IPS-15b (cell line): Measurements from ENCODE around the gene SPTY2D1.
"Not testable (repeated sequence)": the region's sequence is repeated elsewhere in the genome, so short reads cannot be mapped to it uniquely, and the experiment has no call there.

ENCODE experiments used
- H3K27me3 ChIP-seq: one replicate; pipeline ENCODE4 v1.6.1; 2013; ENCODE audit warnings: low read length; ENCODE audit not compliant: control insufficient read depth, insufficient read depth
- H3K36me3 ChIP-seq: one replicate; pipeline ENCODE4 v1.6.1; 2013; ENCODE audit warnings: low read length; ENCODE audit not compliant: control insufficient read depth, insufficient read depth
- H3K4me1 ChIP-seq: one replicate; pipeline ENCODE4 v1.6.1; 2013; ENCODE audit warnings: mild to moderate bottlenecking, low read length; ENCODE audit not compliant: control insufficient read depth, insufficient read depth
- H3K4me3 ChIP-seq: one replicate; pipeline ENCODE4 v1.5.1; 2013; ENCODE audit warnings: low read depth, low read length
- H3K9ac ChIP-seq: one replicate; pipeline ENCODE4 v1.6.1; 2013; ENCODE audit warnings: low read depth, mild to moderate bottlenecking, low read length
- H3K9me3 ChIP-seq: one replicate; pipeline ENCODE4 v1.6.1; 2013; ENCODE audit warnings: mild to moderate bottlenecking, low read length; ENCODE audit not compliant: control insufficient read depth, insufficient read depth

SPTY2D1 gene, protein sequence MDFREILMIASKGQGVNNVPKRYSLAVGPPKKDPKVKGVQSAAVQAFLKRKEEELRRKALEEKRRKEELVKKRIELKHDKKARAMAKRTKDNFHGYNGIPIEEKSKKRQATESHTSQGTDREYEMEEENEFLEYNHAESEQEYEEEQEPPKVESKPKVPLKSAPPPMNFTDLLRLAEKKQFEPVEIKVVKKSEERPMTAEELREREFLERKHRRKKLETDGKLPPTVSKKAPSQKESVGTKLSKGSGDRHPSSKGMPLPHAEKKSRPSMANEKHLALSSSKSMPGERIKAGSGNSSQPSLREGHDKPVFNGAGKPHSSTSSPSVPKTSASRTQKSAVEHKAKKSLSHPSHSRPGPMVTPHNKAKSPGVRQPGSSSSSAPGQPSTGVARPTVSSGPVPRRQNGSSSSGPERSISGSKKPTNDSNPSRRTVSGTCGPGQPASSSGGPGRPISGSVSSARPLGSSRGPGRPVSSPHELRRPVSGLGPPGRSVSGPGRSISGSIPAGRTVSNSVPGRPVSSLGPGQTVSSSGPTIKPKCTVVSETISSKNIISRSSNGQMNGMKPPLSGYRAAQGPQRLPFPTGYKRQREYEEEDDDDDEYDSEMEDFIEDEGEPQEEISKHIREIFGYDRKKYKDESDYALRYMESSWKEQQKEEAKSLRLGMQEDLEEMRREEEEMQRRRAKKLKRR

DNA sequence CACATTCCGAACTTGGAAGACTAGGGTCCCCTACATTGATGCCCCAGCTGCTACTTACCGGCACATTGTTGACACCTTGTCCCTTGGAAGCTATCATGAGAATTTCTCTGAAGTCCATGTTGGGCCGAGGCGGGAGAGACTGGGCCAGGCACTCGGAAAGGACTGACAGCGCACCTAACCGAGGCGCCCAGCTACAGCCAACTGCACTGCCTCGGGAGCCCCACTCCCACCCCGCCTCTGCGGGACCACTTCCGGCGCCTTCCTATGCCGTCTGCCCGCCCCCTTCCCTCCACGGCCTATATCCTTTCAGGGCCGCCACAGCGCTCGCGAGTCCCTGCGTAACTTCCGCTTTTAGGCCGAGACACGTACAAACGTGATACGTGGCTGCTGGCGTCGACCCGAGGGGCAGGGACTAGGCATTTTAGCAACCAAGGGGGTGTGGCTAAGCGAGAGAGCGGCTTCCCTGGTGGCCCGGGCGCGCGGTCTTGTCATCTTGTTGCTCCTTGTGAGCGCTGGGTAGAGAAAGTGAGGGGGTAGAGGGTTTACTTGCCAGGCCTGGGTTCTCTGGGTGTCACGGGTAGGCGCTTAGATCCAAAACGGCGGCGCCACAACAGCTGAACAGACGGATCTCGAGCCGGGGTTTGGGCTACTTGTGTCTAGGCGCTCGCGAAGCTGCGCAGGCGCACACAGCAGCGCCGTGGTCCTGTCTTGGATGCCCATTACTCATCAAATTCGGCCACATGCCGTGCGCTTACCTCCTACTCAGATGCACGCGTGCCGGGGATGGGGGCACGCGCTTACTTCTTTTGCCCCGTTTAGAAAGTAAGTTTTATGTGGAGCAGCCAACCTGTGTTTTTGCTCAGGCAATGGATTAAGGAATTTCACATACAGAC, at the start of gene SPTY2D1:
SPTY2D1 (minus strand) TSS at position 203 of the 893 bp plus-strand sequence; CDS start at position 118, 85 bp downstream.
- no peaks in the 10 kb centered on the region for H3K36me3 ChIP-seq
- H3K9ac ChIP-seq: peak within 1 kb of the TSS; percentile 88
- peak within 1 kb of the TSS; percentile 83 for H3K4me3 ChIP-seq
- H3K9me3 ChIP-seq: no peaks in the 10 kb centered on the region
- H3K27me3 ChIP-seq: no peaks in the 10 kb centered on the region
- H3K4me1 ChIP-seq: no peaks in the 10 kb centered on the region

DNA sequence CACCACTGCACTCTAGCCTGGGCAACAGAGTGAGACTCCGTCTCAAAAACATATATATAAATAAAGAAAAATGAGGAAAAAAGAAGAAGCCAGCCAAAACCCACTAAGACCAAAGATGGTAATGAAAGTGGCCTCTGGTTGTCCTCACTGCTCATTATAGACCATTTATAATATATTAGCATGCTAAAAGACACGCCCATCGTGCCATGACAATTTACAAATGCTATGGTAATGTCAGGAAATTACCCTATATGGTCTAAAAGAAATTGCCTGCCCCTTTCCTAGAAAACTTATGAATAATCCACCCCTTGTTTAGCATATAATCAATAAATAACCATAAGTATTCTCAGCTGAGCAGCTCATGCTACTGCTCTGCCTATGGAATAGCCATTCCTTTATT, 48.3 kb upstream of the SPTY2D1 start:
- Histone ChIP-seq H3K27me3 (no peaks in the 10 kb centered on the region), H3K9me3 (no peaks in the 10 kb centered on the region), H3K4me3 (no peak overlapping the region), H3K9ac (no peak overlapping the region), H3K36me3 (no peaks in the 10 kb centered on the region), H3K4me1 (no peaks in the 10 kb centered on the region)

DNA sequence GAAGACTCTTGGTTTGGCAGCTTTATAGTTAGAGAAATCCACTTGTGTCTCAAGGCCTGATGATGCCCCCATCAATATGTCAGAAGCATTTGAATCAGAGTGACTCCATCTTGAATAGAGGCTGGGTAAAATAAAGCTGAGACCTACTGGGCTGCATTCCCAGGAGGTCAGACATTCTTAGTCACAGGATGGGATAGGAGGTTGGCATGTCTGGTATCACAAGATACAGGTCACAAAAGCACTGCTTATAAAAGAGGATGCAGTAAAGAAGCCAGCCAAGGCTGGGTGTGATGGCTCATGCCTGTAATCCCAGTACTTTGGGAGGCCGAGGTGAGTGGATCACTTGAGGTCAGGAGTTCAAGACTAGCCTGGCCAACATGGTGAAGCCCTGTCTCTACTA, 47.8 kb upstream of the SPTY2D1 start:
- H3K9ac ChIP-seq, H3K9me3 ChIP-seq: not testable (repeated sequence)

DNA sequence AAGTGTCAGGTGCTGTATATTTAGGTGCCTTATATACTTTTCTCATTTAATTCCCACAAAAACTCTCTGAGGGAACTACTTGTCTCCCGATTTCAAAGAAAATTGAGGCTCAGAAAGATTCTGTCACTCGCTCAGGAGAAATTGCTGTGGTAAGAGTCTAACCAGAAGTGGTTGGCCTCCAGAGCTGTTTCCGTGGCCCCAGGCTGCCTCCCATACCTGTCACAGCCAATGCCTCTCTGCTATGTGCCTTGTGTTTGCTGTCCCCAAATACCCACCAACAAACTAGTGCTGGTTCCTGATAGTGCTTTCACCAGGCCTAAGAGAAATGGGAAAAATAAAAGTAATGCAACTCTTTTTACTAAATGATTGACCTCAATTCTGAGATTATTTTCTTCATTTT, 43.4 kb upstream of the SPTY2D1 start:
- Histone ChIP-seq H3K36me3 (no peaks in the 10 kb centered on the region), H3K9ac (no peak overlapping the region), H3K4me1 (no peaks in the 10 kb centered on the region)

More for the DNA sequence above, 47.8 kb upstream of the SPTY2D1 start:
- H3K27me3 ChIP-seq, H3K4me3 ChIP-seq, H3K4me1 ChIP-seq, H3K36me3 ChIP-seq: not testable (repeated sequence)

DNA sequence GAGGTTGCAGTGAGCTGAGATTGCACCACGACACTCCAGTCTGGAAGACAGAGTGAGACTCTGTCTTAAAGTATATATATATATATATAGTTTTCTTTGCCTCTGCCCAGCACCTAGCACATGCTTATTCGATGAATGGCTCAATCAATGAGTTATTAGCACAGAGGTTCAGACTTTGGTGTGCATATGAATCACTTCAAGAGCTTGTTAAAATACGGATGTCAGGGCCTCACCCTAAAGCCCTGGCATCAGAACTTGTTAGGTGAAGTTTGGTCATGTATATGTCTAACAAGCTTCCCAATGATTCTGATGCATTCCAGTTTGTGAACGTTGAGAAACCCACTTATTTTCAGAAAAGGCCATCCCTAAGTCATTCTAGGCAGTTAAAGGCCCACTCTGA, 42.7 kb upstream of the SPTY2D1 start:
- no peaks in the 10 kb centered on the region for H3K4me1 ChIP-seq
- no peaks in the 10 kb centered on the region for H3K36me3 ChIP-seq
- H3K9ac ChIP-seq: no peak overlapping the region
- no peaks in the 10 kb centered on the region for H3K9me3 ChIP-seq
- no peaks in the 10 kb centered on the region for H3K27me3 ChIP-seq
- no peak overlapping the region for H3K4me3 ChIP-seq

More for the DNA sequence above, 43.4 kb upstream of the SPTY2D1 start:
- Histone ChIP-seq H3K9me3 (no peaks in the 10 kb centered on the region), H3K27me3 (no peaks in the 10 kb centered on the region), H3K4me3 (no peak overlapping the region)

DNA sequence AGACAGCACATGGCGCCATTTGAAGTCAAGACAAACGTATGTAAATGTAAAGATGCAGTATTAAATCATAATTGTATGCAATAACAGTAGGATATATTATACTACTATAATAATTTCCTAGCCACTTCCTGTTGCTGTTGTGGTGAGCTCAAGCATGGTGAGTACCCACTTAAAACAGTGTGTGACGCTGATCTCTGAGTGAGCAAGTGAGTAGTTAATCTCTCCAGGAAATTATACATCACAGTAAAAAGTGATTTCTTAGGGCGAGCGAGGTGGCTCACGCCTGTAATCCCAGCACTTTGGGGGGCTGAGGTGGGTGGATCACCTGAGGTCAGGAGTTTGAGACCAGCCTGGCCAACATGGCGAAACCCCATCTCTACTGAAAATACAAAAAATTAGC, 38.1 kb upstream of the SPTY2D1 start:
- H3K4me3 ChIP-seq, H3K9ac ChIP-seq, H3K27me3 ChIP-seq, H3K36me3 ChIP-seq, H3K9me3 ChIP-seq, H3K4me1 ChIP-seq: not testable (repeated sequence)

DNA sequence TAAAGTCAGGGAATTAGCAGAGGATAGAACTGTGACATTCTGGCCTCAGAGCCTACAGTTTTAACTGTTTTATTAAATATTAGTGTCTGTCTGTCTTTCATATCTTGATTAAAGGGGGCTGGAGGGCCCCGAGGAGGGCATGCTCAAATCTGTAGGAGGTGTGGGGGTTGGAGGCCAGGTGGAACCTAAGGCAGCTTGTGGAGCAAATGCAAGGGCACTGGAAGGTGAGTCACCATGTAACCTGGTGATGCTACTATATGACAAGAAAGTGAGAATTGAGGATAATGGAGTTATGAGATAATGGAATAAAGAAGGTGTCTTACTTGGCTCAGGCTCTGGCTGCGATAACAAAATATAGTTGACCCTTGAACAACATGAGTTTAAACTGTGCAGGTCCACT, 37.1 kb upstream of the SPTY2D1 start:
- Histone ChIP-seq H3K36me3 (no peaks in the 10 kb centered on the region), H3K9ac (no peak overlapping the region), H3K9me3 (no peaks in the 10 kb centered on the region), H3K4me3 (no peak overlapping the region), H3K4me1 (no peaks in the 10 kb centered on the region), H3K27me3 (no peaks in the 10 kb centered on the region)

DNA sequence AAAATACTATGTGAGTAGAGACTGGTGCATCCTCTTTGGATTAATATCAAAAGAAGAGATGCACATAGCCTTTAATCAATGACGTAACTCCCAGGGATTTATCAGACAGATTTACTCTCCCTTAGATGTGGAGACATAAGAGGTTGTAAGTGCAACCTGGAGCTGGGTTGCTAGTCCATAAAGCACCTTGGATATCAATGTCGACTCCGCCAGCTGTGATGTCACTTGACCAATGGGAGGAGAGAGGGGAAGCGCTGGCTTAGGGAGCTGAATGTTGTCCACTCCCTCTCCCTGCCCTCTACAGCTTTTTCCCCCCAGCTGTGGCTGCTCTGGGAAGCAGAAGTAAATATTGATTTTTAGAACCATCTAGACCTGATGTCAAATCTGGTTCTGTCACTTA, 35.6 kb upstream of the SPTY2D1 start:
- no peaks in the 10 kb centered on the region for H3K9me3 ChIP-seq
- H3K36me3 ChIP-seq: no peaks in the 10 kb centered on the region
- no peak overlapping the region for H3K4me3 ChIP-seq
- no peak overlapping the region for H3K9ac ChIP-seq
- no peaks in the 10 kb centered on the region for H3K27me3 ChIP-seq
- H3K4me1 ChIP-seq: no peaks in the 10 kb centered on the region

DNA sequence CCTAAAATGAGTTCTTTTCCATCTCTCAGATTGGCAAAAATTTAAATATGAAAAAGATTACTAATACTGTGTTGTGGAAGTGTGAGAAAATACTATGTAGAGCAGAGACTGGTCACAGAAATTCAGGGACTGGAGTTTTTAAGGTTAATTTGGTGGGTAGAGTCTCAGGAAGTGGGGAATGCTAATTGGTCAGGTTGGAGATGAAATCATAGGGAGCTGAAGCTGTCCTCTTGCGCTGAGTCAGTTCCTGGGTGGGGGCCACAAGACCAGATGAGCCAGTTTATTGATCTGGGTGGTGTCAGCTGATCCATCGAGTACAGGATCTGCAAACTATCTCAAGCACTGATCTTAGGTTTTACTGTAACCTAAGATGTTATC, 35.1 kb upstream of the SPTY2D1 start:
- Histone ChIP-seq H3K9ac (no peak overlapping the region), H3K27me3 (no peaks in the 10 kb centered on the region), H3K4me1 (no peaks in the 10 kb centered on the region), H3K4me3 (no peak overlapping the region), H3K9me3 (no peaks in the 10 kb centered on the region), H3K36me3 (no peaks in the 10 kb centered on the region)

DNA sequence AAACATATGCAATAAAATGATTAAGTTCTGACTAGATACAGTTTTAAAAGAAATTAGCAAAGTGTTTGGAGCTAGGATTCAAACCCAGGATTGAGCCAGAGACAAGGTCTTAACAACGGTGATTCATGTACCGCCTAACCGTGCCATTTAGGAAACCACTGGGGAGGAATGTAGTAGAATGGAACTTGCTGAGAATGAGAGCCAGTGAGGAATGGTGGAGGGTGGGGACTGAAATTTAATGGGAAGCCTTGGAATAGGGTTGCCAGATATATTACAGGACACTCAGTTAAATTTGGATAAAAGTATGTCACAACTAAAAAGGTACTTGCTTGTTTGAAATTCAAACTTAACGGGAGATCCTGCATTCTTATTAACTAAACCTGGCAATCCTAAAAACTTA, 34.0 kb upstream of the SPTY2D1 start:
- Histone ChIP-seq H3K27me3 (no peaks in the 10 kb centered on the region), H3K9me3 (no peaks in the 10 kb centered on the region), H3K4me3 (no peak overlapping the region), H3K9ac (no peak overlapping the region), H3K36me3 (no peaks in the 10 kb centered on the region), H3K4me1 (no peaks in the 10 kb centered on the region)

DNA sequence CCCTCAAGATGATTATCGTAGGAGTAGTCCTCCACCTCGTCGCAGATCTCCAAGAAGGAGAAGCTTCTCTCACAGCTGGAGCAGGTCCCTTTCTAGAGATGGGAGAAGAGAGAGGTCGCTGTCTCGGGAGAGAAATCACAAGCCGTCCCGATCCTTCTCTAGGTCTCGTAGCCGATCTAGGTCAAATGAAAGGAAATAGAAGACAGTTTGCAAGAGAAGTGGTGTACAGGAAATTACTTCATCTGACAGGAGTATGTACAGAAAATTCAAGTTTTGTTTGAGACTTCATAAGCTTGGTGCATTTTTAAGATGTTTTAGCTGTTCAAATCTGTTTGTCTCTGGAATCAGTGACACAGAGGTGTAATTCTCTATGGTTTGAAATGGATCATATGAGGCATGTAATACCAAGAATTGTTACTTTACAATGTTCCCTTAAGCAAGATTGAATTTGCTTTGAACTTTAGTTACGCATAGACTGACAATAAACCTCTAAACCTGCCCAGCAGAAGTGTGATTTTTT, 31.3 kb upstream of the SPTY2D1 start:
- not testable (repeated sequence) for H3K4me1 ChIP-seq, H3K27me3 ChIP-seq, H3K36me3 ChIP-seq, H3K4me3 ChIP-seq, H3K9me3 ChIP-seq, H3K9ac ChIP-seq
